SK-N-SH (cell line): ENCODE results near the gene IQCK. TPM values are rescaled to one million over a fixed set of nuclear protein-coding genes. Genes with fewer than 3 reads are reported as not detected.

Experiments used
- CTCF ChIA-PET: fragments of 300-600, 350-600 bp; formaldehyde crosslinking; extraction: SDS; loops from one replicate; lab custom pipeline; 2021; lab: Yijun Ruan, JAX
- POLR2A ChIA-PET: fragments of 350-600 bp; sonication (Branson Sonifier 250); formaldehyde crosslinking; extraction: SDS; loops from one replicate; lab custom pipeline; 2020; ENCODE audit warnings: antibody characterized with exemption, inconsistent platforms; lab: Yijun Ruan, JAX
- DNase-seq: peaks from one replicate; pipeline ENCODE4 v3.0.0; 2012
- H2AFZ ChIP-seq: fragments of 200-600 bp; sonication (generic); 2 replicates; pipeline ENCODE4 v1.8.1; 2016; ENCODE audit warnings: antibody characterized with exemption, mild to moderate bottlenecking, low read depth
- H3F3A ChIP-seq: fragments of 200-600 bp; sonication (generic); replicated peaks from 2 replicates; pipeline ENCODE3; 2016; ENCODE audit warnings: antibody characterized with exemption, mild to moderate bottlenecking; ENCODE audit not compliant: insufficient read depth
- H3K27ac ChIP-seq, 2 experiments: fragments of 200-500 bp in 1 of 2; fragments of 200-600 bp in 1 of 2; sonication (Bioruptor generic) in 1 of 2; sonication (generic), shearing (Covaris generic) in 1 of 2; 2 replicates each; pipeline versions ENCODE4 v1.5.1 to v1.6.1; 2014 to 2016; ENCODE audit warnings: low read depth in 2 of 2, inconsistent platforms in 1 of 2, low read length in 1 of 2, mild to moderate bottlenecking in 1 of 2, mixed read lengths in 1 of 2
- H3K27me3 ChIP-seq: fragments of 200-600 bp; sonication (generic), shearing (Covaris generic); 2 replicates; pipeline ENCODE4 v1.6.1; 2016; ENCODE audit warnings: mixed run types; ENCODE audit not compliant: insufficient read depth
- H3K36me3 ChIP-seq, 2 experiments: fragments of 200-500 bp in 1 of 2; fragments of 200-600 bp in 1 of 2; sonication (Bioruptor generic) in 1 of 2; sonication (generic) in 1 of 2; replicated peaks in 1 of 2; 2 replicates each; pipeline versions ENCODE3 to v1.5.1; 2014 to 2016; ENCODE audit warnings: low read length in 1 of 2, mild to moderate bottlenecking in 1 of 2; ENCODE audit not compliant: insufficient read depth in 2 of 2, control insufficient read depth in 1 of 2
- H3K4me1 ChIP-seq, 2 experiments: fragments of 200-500 bp in 1 of 2; fragments of 200-600 bp in 1 of 2; sonication (Bioruptor generic) in 1 of 2; sonication (generic), shearing (Covaris generic) in 1 of 2; 2 replicates each; pipeline versions ENCODE4 v1.5.1 to v1.6.1; 2014 to 2016; ENCODE audit warnings: low read depth in 1 of 2, low read length in 1 of 2, mixed run types in 1 of 2; ENCODE audit not compliant: insufficient read depth in 2 of 2, control insufficient read depth in 1 of 2
- H3K4me2 ChIP-seq: fragments of 200-600 bp; sonication (generic), shearing (Covaris generic); 2 replicates; pipeline ENCODE4 v1.6.1; 2017; ENCODE audit warnings: mixed run types
- H3K4me3 ChIP-seq, 2 experiments: fragments of 200-500 bp in 1 of 2; fragments of 200-600 bp in 1 of 2; sonication (Bioruptor generic) in 1 of 2; sonication (generic), shearing (Covaris generic) in 1 of 2; 2 replicates each; pipeline versions ENCODE4 v1.5.1 to v1.8.1; 2014 to 2016; ENCODE audit warnings: low read depth in 2 of 2, inconsistent platforms in 1 of 2, low read length in 1 of 2, mild to moderate bottlenecking in 1 of 2, mixed read lengths in 1 of 2, moderate library complexity in 1 of 2
- H3K79me2 ChIP-seq: fragments of 200-600 bp; sonication (generic); 2 replicates; pipeline ENCODE4 v1.8.1; 2017; ENCODE audit warnings: mild to moderate bottlenecking; ENCODE audit not compliant: insufficient read depth
- H3K9ac ChIP-seq: fragments of 200-600 bp; sonication (generic); 2 replicates; pipeline ENCODE4 v1.6.1; 2017; ENCODE audit warnings: mixed run types
- H3K9me2 ChIP-seq: fragments of 200-600 bp; sonication (generic); 2 replicates; pipeline ENCODE4 v1.6.1; 2017; ENCODE audit warnings: mixed run types
- H3K9me3 ChIP-seq: fragments of 200-600 bp; sonication (generic); 2 replicates; pipeline ENCODE4 v1.6.1; 2017; ENCODE audit warnings: mixed run types, mild to moderate bottlenecking, moderate library complexity
- H4K20me1 ChIP-seq: fragments of 200-600 bp; sonication (generic); 2 replicates; pipeline ENCODE4 v1.6.1; 2017; ENCODE audit warnings: mild to moderate bottlenecking, mixed run types; ENCODE audit not compliant: insufficient read depth
- ELF1 ChIP-seq: IDR thresholded peaks from 2 replicates; pipeline ENCODE4 v1.4.0; 2012
- EP300 ChIP-seq, 2 experiments: IDR thresholded peaks; 2 replicates each; pipeline versions ENCODE4 v1.4.0 to v1.6.1; 2012; ENCODE audit warnings: borderline replicate concordance in 1 of 2, low read depth in 1 of 2, low read length in 1 of 2
- EZH2phosphoT487 ChIP-seq: fragments of 200-600 bp; sonication (generic); IDR thresholded peaks from 2 replicates; pipeline ENCODE4 v1.6.1; 2017; ENCODE audit warnings: low read depth, mixed run types, mild to moderate bottlenecking, antibody characterized with exemption, moderate library complexity, borderline replicate concordance
- FOXM1 ChIP-seq: IDR thresholded peaks from 2 replicates; pipeline ENCODE4 v1.4.0; 2012; ENCODE audit warnings: low read depth, mild to moderate bottlenecking
- GABPA ChIP-seq: IDR thresholded peaks from 2 replicates; pipeline ENCODE4 v1.4.0; 2012; ENCODE audit warnings: low read depth, mild to moderate bottlenecking
- JUND ChIP-seq: IDR thresholded peaks from 2 replicates; pipeline ENCODE4 v1.4.0; 2012
- MAX ChIP-seq: IDR thresholded peaks from 2 replicates; pipeline ENCODE4 v1.4.0; 2012; ENCODE audit warnings: low read depth
- MEF2A ChIP-seq: IDR thresholded peaks from 2 replicates; pipeline ENCODE4 v1.4.0; 2012; ENCODE audit warnings: low read depth, borderline replicate concordance
- NFIC ChIP-seq: IDR thresholded peaks from 2 replicates; pipeline ENCODE4 v1.4.0; 2012; ENCODE audit warnings: borderline replicate concordance
- PBX3 ChIP-seq: IDR thresholded peaks from 2 replicates; pipeline ENCODE4; 2012
- POLR2AphosphoS5 ChIP-seq: IDR thresholded peaks from 2 replicates; pipeline ENCODE4 v1.6.1; 2012; ENCODE audit warnings: low read depth, low read length
- RAD21 ChIP-seq: IDR thresholded peaks from 2 replicates; pipeline ENCODE4 v1.6.1; 2012; ENCODE audit warnings: mild to moderate bottlenecking, low read length
- REST ChIP-seq: IDR thresholded peaks from 2 replicates; pipeline ENCODE4 v1.6.1; 2012; ENCODE audit warnings: mild to moderate bottlenecking, low read depth, low read length, moderate library complexity
- RFX5 ChIP-seq: IDR thresholded peaks from 2 replicates; pipeline ENCODE4 v1.6.1; 2012; ENCODE audit warnings: mild to moderate bottlenecking, improper control_type of control experiment, low read length
- SMC3 ChIP-seq: IDR thresholded peaks from 2 replicates; pipeline ENCODE4 v1.6.1; 2012; ENCODE audit warnings: low read depth, low read length, improper control_type of control experiment
- TCF12 ChIP-seq: IDR thresholded peaks from 2 replicates; pipeline ENCODE4 v1.4.0; 2012
- TEAD4 ChIP-seq: IDR thresholded peaks from 2 replicates; pipeline ENCODE4 v1.4.0; 2012; ENCODE audit warnings: mild to moderate bottlenecking, borderline replicate concordance; ENCODE audit not compliant: insufficient read depth
- ZBTB33 ChIP-seq: IDR thresholded peaks from 2 replicates; pipeline ENCODE4 v1.4.0; 2012; ENCODE audit warnings: low read depth, borderline replicate concordance
- WGBS: methylation state at CpG from one replicate; pipeline ENCODE4 v1.1.6; 2017; ENCODE audit warnings: low lambda C conversion rate; 5-methylcytosine and 5-hydroxymethylcytosine counted together
- polyA plus RNA-seq, 3 experiments: library from polyadenylated mRNA; depleted of rRNA; stranded (reverse); fragments of >200 nt; gene quantifications; 2 replicates each; pipeline ENCODE4 v1.2.3, GENCODE V29; 2012
- TF ChIP-seq, protein P1 (sequence below): fragments of 150-350 bp; IDR thresholded peaks from 2 replicates; pipeline ENCODE4 v1.6.1; 2016; ENCODE audit warnings: mild to moderate bottlenecking, low read depth, low read length
- TF ChIP-seq, protein P2 (sequence below): fragments of 150-350 bp; IDR thresholded peaks from 2 replicates; pipeline ENCODE4 v1.6.1; 2017; ENCODE audit warnings: antibody characterized with exemption, low read length, low read depth, borderline replicate concordance

The IQCK gene
- polyA plus RNA-seq, 1 of the 3 experiments (the other 2 are of a cell fraction), result 7.3 TPM

- ChIA-PET POLR2A (no interaction called here), CTCF (interaction anchor here (1.0 to 3.6 kb wide), 4 partner anchors 15 to 493 kb away, joined by 3 to 17 read pairs (median 10); no protein-coding TSS in a partner anchor)
- Histone ChIP-seq H3K79me2 (no peaks in the 10 kb centered on the region), H3K27me3 (no peaks in the 10 kb centered on the region), H3K9me2 (no peaks in the 10 kb centered on the region), H4K20me1 (no peaks in the 10 kb centered on the region), H3K4me3 (no peak overlapping the region), H3K9me3 (no peaks in the 10 kb centered on the region), H2AFZ (no peak overlapping the region), H3K36me3 (no peaks in the 10 kb centered on the region), H3K4me2 (no peak overlapping the region), H3K4me1 (no peaks in the 10 kb centered on the region), H3K27ac (no peak overlapping the region)
- DNase-seq, result no peak
- no peak for TF ChIP-seq NFIC
- no peak for TF ChIP-seq ZBTB33
- TF ChIP-seq, all 33 proteins: peak for 0
- 88% methylated on average over 12 of the region's 12 CpGs for WGBS
- no peak overlapping the region for H3K9ac ChIP-seq
- no peaks in the 10 kb centered on the region for H3F3A ChIP-seq
These were observed 174.8 kb downstream of the IQCK start for GRCh38 chr16:19892902-19893301.

DNA sequence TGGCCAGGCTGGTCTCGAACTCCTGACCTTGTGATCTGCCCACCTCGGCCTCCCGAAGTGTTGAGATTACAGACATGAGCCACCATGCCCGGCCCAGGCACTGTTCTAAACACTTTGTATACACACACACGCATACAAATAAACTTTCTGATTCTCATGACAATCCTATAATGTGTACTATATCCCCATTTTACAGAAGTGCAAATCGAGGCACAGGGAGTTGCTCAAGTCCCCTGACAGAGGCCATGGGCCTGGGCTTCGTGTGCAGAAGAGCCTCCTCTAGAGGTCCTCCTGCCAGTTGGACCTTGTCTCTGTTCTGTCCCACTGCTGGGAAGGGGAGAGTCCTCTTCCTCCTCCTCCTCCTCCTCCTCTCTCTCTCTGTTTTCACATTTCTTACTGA is 176.5 kb downstream of the IQCK start:
- Histone ChIP-seq H3K9ac (no peak overlapping the region), H4K20me1 (no peaks in the 10 kb centered on the region), H3K4me2 (no peak overlapping the region), H3K79me2 (no peaks in the 10 kb centered on the region), H3K27me3 (no peaks in the 10 kb centered on the region), H3K9me3 (no peaks in the 10 kb centered on the region), H3K9me2 (no peaks in the 10 kb centered on the region), H3K36me3 (no peaks in the 10 kb centered on the region), H3K27ac (no peak overlapping the region), H3F3A (no peaks in the 10 kb centered on the region), H2AFZ (no peak overlapping the region), H3K4me1 (no peaks in the 10 kb centered on the region; a peak in 1 of 4 replicates), H3K4me3 (no peak overlapping the region)
- ChIA-PET CTCF (interaction anchor here (1.3 to 1.9 kb wide), 5 partner anchors 13 to 491 kb away, joined by 4 to 6 read pairs (median 5); no protein-coding TSS in a partner anchor), POLR2A (no interaction called here)
- no peak for DNase-seq
- 50% methylated on average over 7 of the region's 7 CpGs for WGBS
- TF ChIP-seq EZH2phosphoT487, result no peak
- TF ChIP-seq NFIC, result no peak
- no peak for TF ChIP-seq SMC3
- TF ChIP-seq REST, result no peak
- TF ChIP-seq, protein P1, sequence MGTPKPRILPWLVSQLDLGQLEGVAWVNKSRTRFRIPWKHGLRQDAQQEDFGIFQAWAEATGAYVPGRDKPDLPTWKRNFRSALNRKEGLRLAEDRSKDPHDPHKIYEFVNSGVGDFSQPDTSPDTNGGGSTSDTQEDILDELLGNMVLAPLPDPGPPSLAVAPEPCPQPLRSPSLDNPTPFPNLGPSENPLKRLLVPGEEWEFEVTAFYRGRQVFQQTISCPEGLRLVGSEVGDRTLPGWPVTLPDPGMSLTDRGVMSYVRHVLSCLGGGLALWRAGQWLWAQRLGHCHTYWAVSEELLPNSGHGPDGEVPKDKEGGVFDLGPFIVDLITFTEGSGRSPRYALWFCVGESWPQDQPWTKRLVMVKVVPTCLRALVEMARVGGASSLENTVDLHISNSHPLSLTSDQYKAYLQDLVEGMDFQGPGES, result no peak
- no peak for TF ChIP-seq GABPA
- no peak for TF ChIP-seq RFX5
- TF ChIP-seq ELF1, result no peak
- no peak for TF ChIP-seq POLR2AphosphoS5
- no peak for TF ChIP-seq FOXM1
- TF ChIP-seq TEAD4, result no peak
- no peak for TF ChIP-seq MAX
- no peak for TF ChIP-seq TCF12
- TF ChIP-seq PBX3, result no peak
- no peak for TF ChIP-seq MEF2A
- TF ChIP-seq, protein P2, sequence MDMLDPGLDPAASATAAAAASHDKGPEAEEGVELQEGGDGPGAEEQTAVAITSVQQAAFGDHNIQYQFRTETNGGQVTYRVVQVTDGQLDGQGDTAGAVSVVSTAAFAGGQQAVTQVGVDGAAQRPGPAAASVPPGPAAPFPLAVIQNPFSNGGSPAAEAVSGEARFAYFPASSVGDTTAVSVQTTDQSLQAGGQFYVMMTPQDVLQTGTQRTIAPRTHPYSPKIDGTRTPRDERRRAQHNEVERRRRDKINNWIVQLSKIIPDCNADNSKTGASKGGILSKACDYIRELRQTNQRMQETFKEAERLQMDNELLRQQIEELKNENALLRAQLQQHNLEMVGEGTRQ, result no peak
- no peak for TF ChIP-seq RAD21
- TF ChIP-seq EP300 (IDR thresholded peaks at IDR 0.05; ENCODE audit: borderline replicate concordance in 1 of 2, low read depth in 1 of 2, low read length in 1 of 2), result no peak
- no peak for TF ChIP-seq JUND
